OCI-LY3 (cell line): ENCODE measurements around the gene ZNF423.

Experiments
- H2AFZ ChIP-seq: fragments of 200-600, 300-600 bp; shearing (Covaris generic); 2 replicates; pipeline ENCODE4 v1.6.0; 2014; ENCODE audit warnings: antibody characterized with exemption, low read depth, low read length
- H3K27ac ChIP-seq: fragments of 200-600, 300-600 bp; sonication (generic); 2 replicates; pipeline ENCODE4 v1.5.1; 2014; ENCODE audit warnings: mild to moderate bottlenecking, low read length, moderate library complexity, mixed read lengths
- H3K27me3 ChIP-seq: fragments of 200-600, 300-600 bp; sonication (generic); 2 replicates; pipeline ENCODE4 v1.6.1; 2014; ENCODE audit warnings: low read depth, low read length, mixed read lengths
- H3K36me3 ChIP-seq: fragments of 200-600, 300-600 bp; sonication (generic); replicated peaks from 2 replicates; pipeline ENCODE3; 2014; ENCODE audit warnings: low read depth, low read length, mixed read lengths
- H3K4me1 ChIP-seq: fragments of 300-600, 200-600 bp; sonication (generic); 2 replicates; pipeline ENCODE4 v1.6.1; 2014; ENCODE audit warnings: low read length, mixed read lengths
- H3K4me2 ChIP-seq: fragments of 200-600, 300-600 bp; sonication (generic); 2 replicates; pipeline ENCODE4 v1.6.1; 2014; ENCODE audit warnings: low read length, mixed read lengths
- H3K4me3 ChIP-seq: fragments of 300-600, 200-600 bp; sonication (generic); 2 replicates; pipeline ENCODE4 v1.5.1; 2014; ENCODE audit warnings: antibody characterized with exemption, mild to moderate bottlenecking, low read length, moderate library complexity
- H3K79me2 ChIP-seq: fragments of 300-600, 200-600 bp; shearing (Covaris generic); 2 replicates; pipeline ENCODE4 v1.6.1; 2014; ENCODE audit warnings: mild to moderate bottlenecking, low read length, mixed read lengths
- H3K9ac ChIP-seq: fragments of 300-600, 200-600 bp; shearing (Covaris generic); 2 replicates; pipeline ENCODE4 v1.6.0; 2014; ENCODE audit warnings: mild to moderate bottlenecking, low read length, moderate library complexity
- H3K9me3 ChIP-seq: fragments of 200-600, 300-600 bp; shearing (Covaris generic); 2 replicates; pipeline ENCODE4 v1.6.1; 2014; ENCODE audit warnings: low read length, mixed read lengths; ENCODE audit not compliant: insufficient read depth
- H4K20me1 ChIP-seq: fragments of 200-600, 300-600 bp; sonication (generic); 2 replicates; pipeline ENCODE4 v1.6.1; 2016; ENCODE audit warnings: low read length, mixed read lengths; ENCODE audit not compliant: insufficient read depth
- CTCF ChIP-seq: fragments of 200-600, 300-600 bp; sonication (generic); IDR thresholded peaks from 2 replicates; pipeline ENCODE4 v1.5.1; 2014; ENCODE audit warnings: antibody characterized with exemption, low read length, low read depth
- EZH2phosphoT487 ChIP-seq: fragments of 200-600 bp; shearing (Covaris generic); IDR thresholded peaks from 2 replicates; pipeline ENCODE4 v1.6.1; 2018; ENCODE audit warnings: antibody characterized with exemption, mixed run types, low read depth

ZNF423 gene

GRCh38 chr16:49664221-49665215 is 191.4 kb downstream of the ZNF423 start:
- Histone ChIP-seq H2AFZ (no peak overlapping the region), H3K9me3 (no peaks in the 10 kb centered on the region), H3K4me3 (no peak overlapping the region), H3K79me2 (no peaks in the 10 kb centered on the region), H4K20me1 (no peaks in the 10 kb centered on the region), H3K27me3 (no peaks in the 10 kb centered on the region), H3K4me2 (no peak overlapping the region), H3K4me1 (no peaks in the 10 kb centered on the region), H3K36me3 (no peaks in the 10 kb centered on the region), H3K9ac (no peak overlapping the region), H3K27ac (no peak overlapping the region)
- no peak for TF ChIP-seq CTCF
- TF ChIP-seq EZH2phosphoT487, result no peak

- Histone ChIP-seq H3K36me3 (no peaks in the 10 kb centered on the region), H4K20me1 (no peaks in the 10 kb centered on the region), H3K4me1 (no peaks in the 10 kb centered on the region), H3K4me3 (no peak overlapping the region), H3K9ac (no peak overlapping the region), H3K27ac (no peak overlapping the region), H3K4me2 (no peak overlapping the region), H2AFZ (no peak overlapping the region), H3K27me3 (no peaks in the 10 kb centered on the region), H3K9me3 (no peaks in the 10 kb centered on the region), H3K79me2 (no peaks in the 10 kb centered on the region)
- TF ChIP-seq CTCF (no peak), EZH2phosphoT487 (no peak)
Measured at GRCh38 chr16:49663081-49664065, 192.5 kb downstream of the ZNF423 start.

GRCh38 chr16:49662569-49662968 is 193.3 kb downstream of the ZNF423 start:
- Histone ChIP-seq H3K9me3 (no peaks in the 10 kb centered on the region), H3K27ac (no peak overlapping the region)
- TF ChIP-seq CTCF, result no peak
- no peak for TF ChIP-seq EZH2phosphoT487

More at GRCh38 chr16:49662569-49662968, 193.3 kb downstream of the ZNF423 start:
- H3K36me3 ChIP-seq, result no peaks in the 10 kb centered on the region
- H3K79me2 ChIP-seq, result no peaks in the 10 kb centered on the region
- no peak overlapping the region for H3K4me2 ChIP-seq
- no peak overlapping the region for H3K4me3 ChIP-seq
- H3K9ac ChIP-seq, result no peak overlapping the region
- no peak overlapping the region for H2AFZ ChIP-seq
- no peaks in the 10 kb centered on the region for H4K20me1 ChIP-seq
- no peaks in the 10 kb centered on the region for H3K4me1 ChIP-seq
- H3K27me3 ChIP-seq, result no peaks in the 10 kb centered on the region
